ENCODE data around the gene MDM2.

GRCh38 chr12:68807576-68808387 is at the start of gene MDM2:
- TF ChIP-seq, protein P1, sequence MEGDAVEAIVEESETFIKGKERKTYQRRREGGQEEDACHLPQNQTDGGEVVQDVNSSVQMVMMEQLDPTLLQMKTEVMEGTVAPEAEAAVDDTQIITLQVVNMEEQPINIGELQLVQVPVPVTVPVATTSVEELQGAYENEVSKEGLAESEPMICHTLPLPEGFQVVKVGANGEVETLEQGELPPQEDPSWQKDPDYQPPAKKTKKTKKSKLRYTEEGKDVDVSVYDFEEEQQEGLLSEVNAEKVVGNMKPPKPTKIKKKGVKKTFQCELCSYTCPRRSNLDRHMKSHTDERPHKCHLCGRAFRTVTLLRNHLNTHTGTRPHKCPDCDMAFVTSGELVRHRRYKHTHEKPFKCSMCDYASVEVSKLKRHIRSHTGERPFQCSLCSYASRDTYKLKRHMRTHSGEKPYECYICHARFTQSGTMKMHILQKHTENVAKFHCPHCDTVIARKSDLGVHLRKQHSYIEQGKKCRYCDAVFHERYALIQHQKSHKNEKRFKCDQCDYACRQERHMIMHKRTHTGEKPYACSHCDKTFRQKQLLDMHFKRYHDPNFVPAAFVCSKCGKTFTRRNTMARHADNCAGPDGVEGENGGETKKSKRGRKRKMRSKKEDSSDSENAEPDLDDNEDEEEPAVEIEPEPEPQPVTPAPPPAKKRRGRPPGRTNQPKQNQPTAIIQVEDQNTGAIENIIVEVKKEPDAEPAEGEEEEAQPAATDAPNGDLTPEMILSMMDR (conservative IDR thresholded peaks at IDR 0.05; ENCODE audit: low read length), result peak; percentile 78
- no peak for TF ChIP-seq EZH2phosphoT487 (IDR thresholded peaks at IDR 0.05; ENCODE audit: borderline replicate concordance, low read depth, low read length)

Measured in OCI-LY7 (cell line).